ENCODE results near the gene NLRP13. TPM values are rescaled to one million over a fixed set of nuclear protein-coding genes. Genes with fewer than 3 reads are reported as not detected.

The NLRP13 gene
- total and polyA plus RNA-seq, 10 of the 15 experiments (the other 5 are each of a cell fraction or from before 2014, with no cell fraction given): 0.37 TPM; not detected in 9

DNA sequence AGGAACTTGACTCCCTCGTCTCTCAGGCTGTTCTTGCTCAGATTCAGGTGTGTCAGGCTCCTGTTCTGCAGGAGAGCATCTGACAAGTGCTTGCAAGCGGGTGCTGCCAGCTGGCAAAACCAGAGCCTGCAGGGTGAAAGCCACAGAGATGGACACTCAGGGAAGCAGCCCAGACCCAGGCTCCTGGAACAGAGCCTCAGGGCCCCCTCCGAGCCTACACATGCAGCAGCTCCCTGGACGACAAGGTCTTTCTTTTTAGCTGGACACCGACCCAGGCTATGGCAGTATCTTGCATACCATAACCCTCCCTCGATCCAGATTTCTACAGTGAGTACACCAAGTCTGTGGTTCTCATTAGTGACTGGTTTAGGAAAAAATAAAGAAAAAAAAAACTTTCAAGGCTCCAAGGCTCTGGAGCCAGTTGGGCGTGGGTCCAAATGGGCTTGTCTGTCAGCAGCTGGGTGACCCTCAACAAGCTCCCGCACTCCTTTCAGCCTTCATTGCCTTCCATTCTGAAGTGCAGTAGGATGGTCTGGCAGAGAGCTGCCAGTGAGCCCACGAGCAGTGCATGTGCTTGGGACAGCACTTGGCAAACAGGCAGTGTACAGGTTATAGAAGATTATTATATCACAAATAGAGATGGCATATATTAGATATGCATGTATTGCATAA lies 29.9 kb downstream of the NLRP13 start (continued):
- TF ChIP-seq, protein P1, sequence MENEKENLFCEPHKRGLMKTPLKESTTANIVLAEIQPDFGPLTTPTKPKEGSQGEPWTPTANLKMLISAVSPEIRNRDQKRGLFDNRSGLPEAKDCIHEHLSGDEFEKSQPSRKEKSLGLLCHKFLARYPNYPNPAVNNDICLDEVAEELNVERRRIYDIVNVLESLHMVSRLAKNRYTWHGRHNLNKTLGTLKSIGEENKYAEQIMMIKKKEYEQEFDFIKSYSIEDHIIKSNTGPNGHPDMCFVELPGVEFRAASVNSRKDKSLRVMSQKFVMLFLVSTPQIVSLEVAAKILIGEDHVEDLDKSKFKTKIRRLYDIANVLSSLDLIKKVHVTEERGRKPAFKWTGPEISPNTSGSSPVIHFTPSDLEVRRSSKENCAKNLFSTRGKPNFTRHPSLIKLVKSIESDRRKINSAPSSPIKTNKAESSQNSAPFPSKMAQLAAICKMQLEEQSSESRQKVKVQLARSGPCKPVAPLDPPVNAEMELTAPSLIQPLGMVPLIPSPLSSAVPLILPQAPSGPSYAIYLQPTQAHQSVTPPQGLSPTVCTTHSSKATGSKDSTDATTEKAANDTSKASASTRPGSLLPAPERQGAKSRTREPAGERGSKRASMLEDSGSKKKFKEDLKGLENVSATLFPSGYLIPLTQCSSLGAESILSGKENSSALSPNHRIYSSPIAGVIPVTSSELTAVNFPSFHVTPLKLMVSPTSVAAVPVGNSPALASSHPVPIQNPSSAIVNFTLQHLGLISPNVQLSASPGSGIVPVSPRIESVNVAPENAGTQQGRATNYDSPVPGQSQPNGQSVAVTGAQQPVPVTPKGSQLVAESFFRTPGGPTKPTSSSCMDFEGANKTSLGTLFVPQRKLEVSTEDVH (IDR thresholded peaks at IDR 0.05; ENCODE audit: low read depth, partially characterized antibody): no peak

DNA sequence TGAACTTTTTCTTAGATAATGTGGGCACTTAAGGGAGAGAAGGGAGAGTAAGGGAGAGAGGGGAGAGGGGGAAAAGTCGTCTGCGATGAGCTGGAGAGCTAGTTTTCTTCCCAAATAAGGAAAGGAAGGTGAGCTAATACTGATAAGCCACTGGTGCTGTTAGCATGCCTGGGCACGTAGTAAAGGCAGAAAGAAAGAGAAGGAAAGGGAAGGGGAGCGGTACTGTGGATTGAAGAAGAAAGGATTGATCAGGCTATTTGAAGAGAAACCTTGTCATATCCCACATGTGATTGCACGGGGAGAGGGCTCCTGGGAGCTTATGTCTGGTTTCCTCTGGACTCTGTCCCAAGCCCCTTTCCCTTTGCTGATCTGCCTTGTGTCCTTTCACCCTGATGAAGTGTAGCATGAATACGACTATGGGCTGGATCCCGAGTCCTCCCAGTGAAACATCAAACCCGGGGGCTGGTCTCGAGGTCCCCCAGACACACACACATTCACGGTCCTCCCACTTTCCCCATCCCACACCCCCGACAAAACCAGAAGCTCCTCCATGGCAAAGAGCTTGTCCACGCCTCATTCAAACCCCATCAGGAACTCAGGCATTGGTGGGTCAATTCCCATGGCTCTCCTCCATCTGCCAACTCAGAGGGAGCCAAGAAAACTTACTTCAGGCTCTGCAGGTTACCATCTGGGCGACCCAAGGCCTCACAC lies 30.6 kb downstream of the NLRP13 start:
- FAIRE-seq: no peak
- H3K4me2 ChIP-seq (ENCODE audit: control insufficient read depth, insufficient read depth): no peak overlapping the region
- ChIA-PET CTCF (no interaction called here), POLR2A (no interaction called here), SMC1A (ENCODE audit: uncharacterized antibody, unreplicated experiment) (no interaction called here), RAD21 (ENCODE audit: unreplicated experiment) (no interaction called here)
- no peaks in the 10 kb centered on the region for H4K20me1 ChIP-seq (ENCODE audit: control insufficient read depth, insufficient read depth)
- no peaks in the 10 kb centered on the region for H3K36me3 ChIP-seq (ENCODE audit: control insufficient read depth in 2 of 2, insufficient read depth in 2 of 2, low read length in 1 of 2)
- intact Hi-C loops (cut with micrococcal nuclease; ENCODE audit: unreplicated experiment) (no loop called here), in situ Hi-C loops (cut with MboI) (no loop called here)
- H3K27me3 ChIP-seq (replicated peaks in 1 of 2; ENCODE audit: control insufficient read depth in 2 of 2, insufficient read depth in 2 of 2, low read length in 1 of 2): no peaks in the 10 kb centered on the region
- no peaks in the 10 kb centered on the region for H3K4me1 ChIP-seq (ENCODE audit: control insufficient read depth, insufficient read depth, low read length)
- TF ChIP-seq BACH1 (IDR thresholded peaks at IDR 0.05; ENCODE audit: borderline replicate concordance): no peak
- no peaks in the 10 kb centered on the region for H3K9me3 ChIP-seq (replicated peaks; ENCODE audit: control insufficient read depth, insufficient read depth, low read length)
- H3K27ac ChIP-seq (ENCODE audit: control insufficient read depth, insufficient read depth): no peak overlapping the region
- no peak for DNase-seq (ENCODE audit: low read depth, low spot score)
- H3K4me3 ChIP-seq: no peak overlapping the region
- H3K9ac ChIP-seq (ENCODE audit: control insufficient read depth, insufficient read depth, low read length): no peak overlapping the region
- BruUV-seq (replicated peaks): no TSS peak
- no peaks in the 10 kb centered on the region for H3K79me2 ChIP-seq (ENCODE audit: control insufficient read depth, insufficient read depth, low read length)
- H2AFZ ChIP-seq (ENCODE audit: control insufficient read depth, low read depth, low read length): no peak overlapping the region
- no peak for ATAC-seq
- 37% methylated on average over 13 of the region's 13 CpGs for WGBS (ENCODE audit: insufficient coverage, insufficient replicate concordance, low lambda C conversion rate, missing lambda C conversion rate)
